ENCODE measurements around the gene ACER2.

The ACER2 gene

DNA sequence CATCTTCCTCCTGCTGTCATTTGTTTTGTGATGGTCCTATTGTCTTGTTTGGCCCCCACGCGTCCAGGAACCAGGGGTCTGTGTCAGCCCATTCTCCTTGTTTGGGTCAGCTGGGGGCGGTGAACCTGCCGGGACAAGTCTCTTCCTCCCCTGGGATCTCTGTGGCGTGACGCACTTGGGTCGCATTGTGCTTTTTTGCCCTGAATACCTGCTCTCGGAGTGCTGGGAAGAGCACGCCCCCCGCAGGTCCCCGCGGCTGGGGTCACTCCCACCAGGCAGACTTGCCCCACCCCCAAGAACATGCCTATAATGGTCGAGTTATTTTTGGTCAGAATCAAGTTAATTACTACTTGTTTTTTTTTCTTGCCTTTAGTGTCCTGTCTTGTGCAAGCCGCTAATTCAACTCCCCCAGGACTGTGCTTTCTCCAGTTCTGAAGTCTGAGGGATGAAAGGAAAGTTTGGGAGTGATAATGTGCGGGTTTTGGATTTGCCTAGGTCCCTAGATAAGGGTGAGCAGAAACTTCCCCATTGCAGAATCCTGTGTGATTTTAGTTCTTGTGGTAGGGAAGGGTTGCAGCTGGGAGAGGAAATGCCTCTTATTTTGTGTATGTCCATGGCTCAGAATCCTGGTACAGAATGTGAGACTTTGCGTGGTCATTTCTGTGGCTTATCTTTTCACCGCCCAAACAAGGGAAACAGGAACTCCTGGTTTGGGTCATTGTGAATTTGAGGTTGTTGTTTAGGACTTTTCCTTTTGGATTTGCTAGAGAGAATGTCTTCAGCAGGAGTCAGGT is 789 bp downstream of the ACER2 start:
- H3F3A ChIP-seq (ENCODE audit: control insufficient read depth, insufficient read depth): no peaks in the 10 kb centered on the region
- no peaks in the 10 kb centered on the region for H3K9me3 ChIP-seq (ENCODE audit: control insufficient read depth, insufficient read depth, low read length)
- no peak overlapping the region for H3K27ac ChIP-seq (ENCODE audit: low read depth, low read length)
- no peaks in the 10 kb centered on the region for H3K36me3 ChIP-seq (ENCODE audit: control insufficient read depth, low read length)
- TF ChIP-seq EZH2phosphoT487 (IDR thresholded peaks at IDR 0.05; ENCODE audit: borderline replicate concordance, low read length) (0 out of 2 replicates have a peak, but pooled peaks have one; percentile 49), CTCF (IDR thresholded peaks at IDR 0.05; ENCODE audit: low read depth, low read length, poor library complexity, severe bottlenecking) (no peak)
- H3K4me1 ChIP-seq (ENCODE audit: control insufficient read depth, low read length): peaks cover 13% of the 10 kb centered on the region
- H3K9me2 ChIP-seq (replicated peaks; ENCODE audit: control insufficient read depth, low read length): no peaks in the 10 kb centered on the region
- peak overlapping the region; percentile 87 for H3K4me3 ChIP-seq (ENCODE audit: low read length)
- H4K20me1 ChIP-seq (ENCODE audit: control insufficient read depth, insufficient read depth, low read depth, low read length): no peaks in the 10 kb centered on the region
- peaks cover 36% of the 10 kb centered on the region for H3K27me3 ChIP-seq (ENCODE audit: control insufficient read depth, low read length)
- H3K4me2 ChIP-seq (ENCODE audit: low read length): peak overlapping the region; percentile 100
- no peaks in the 10 kb centered on the region for H3K79me2 ChIP-seq (ENCODE audit: control insufficient read depth, low read length)

DNA sequence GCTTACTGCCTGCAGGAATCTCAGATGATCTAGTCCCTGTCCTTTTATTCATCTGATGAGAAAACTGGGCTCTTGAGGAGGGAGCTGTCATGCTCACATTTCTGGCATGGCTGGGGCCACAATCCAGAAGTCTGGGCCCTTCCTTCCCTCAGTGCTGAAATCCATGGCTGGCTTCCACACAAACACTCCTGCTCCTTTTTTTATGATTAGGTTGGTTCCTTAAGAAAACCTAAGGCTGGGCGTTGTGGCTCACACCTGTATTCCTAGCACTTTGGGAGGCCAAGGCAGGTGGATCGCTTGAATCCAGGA is 1.3 kb downstream of the ACER2 start:
- H3K9me3 ChIP-seq (ENCODE audit: control insufficient read depth, insufficient read depth, low read length): no peaks in the 10 kb centered on the region
- H3K79me2 ChIP-seq (ENCODE audit: control insufficient read depth, low read length): no peaks in the 10 kb centered on the region
- H3K9me2 ChIP-seq (replicated peaks; ENCODE audit: control insufficient read depth, low read length): no peaks in the 10 kb centered on the region
- H3K27me3 ChIP-seq (ENCODE audit: control insufficient read depth, low read length): peaks cover 36% of the 10 kb centered on the region
- H3K4me2 ChIP-seq (ENCODE audit: low read length): no peak overlapping the region
- no peaks in the 10 kb centered on the region for H3F3A ChIP-seq (ENCODE audit: control insufficient read depth, insufficient read depth)
- TF ChIP-seq EZH2phosphoT487 (IDR thresholded peaks at IDR 0.05; ENCODE audit: borderline replicate concordance, low read length) (no peak), CTCF (IDR thresholded peaks at IDR 0.05; ENCODE audit: low read depth, low read length, poor library complexity, severe bottlenecking) (no peak)
- no peaks in the 10 kb centered on the region for H4K20me1 ChIP-seq (ENCODE audit: control insufficient read depth, insufficient read depth, low read depth, low read length)
- H3K27ac ChIP-seq (ENCODE audit: low read depth, low read length): no peak overlapping the region
- H3K36me3 ChIP-seq (ENCODE audit: control insufficient read depth, low read length): no peaks in the 10 kb centered on the region
- peaks cover 13% of the 10 kb centered on the region for H3K4me1 ChIP-seq (ENCODE audit: control insufficient read depth, low read length)
- H3K4me3 ChIP-seq (ENCODE audit: low read length): no peak overlapping the region

GRCh38 chr9:19410594-19410993 is 1.8 kb downstream of the ACER2 start:
- no peaks in the 10 kb centered on the region for H3K9me3 ChIP-seq (ENCODE audit: control insufficient read depth, insufficient read depth, low read length)
- H3K36me3 ChIP-seq (ENCODE audit: control insufficient read depth, low read length): no peaks in the 10 kb centered on the region
- no peak overlapping the region for H3K27ac ChIP-seq (ENCODE audit: low read depth, low read length)
- peaks cover 13% of the 10 kb centered on the region for H3K4me1 ChIP-seq (ENCODE audit: control insufficient read depth, low read length)
- peaks cover 36% of the 10 kb centered on the region for H3K27me3 ChIP-seq (ENCODE audit: control insufficient read depth, low read length)
- H3K4me3 ChIP-seq (ENCODE audit: low read length): no peak overlapping the region
- no peak for TF ChIP-seq EZH2phosphoT487 (IDR thresholded peaks at IDR 0.05; ENCODE audit: borderline replicate concordance, low read length)
- no peak for TF ChIP-seq CTCF (IDR thresholded peaks at IDR 0.05; ENCODE audit: low read depth, low read length, poor library complexity, severe bottlenecking)
- H4K20me1 ChIP-seq (ENCODE audit: control insufficient read depth, insufficient read depth, low read depth, low read length): no peaks in the 10 kb centered on the region
- H3K79me2 ChIP-seq (ENCODE audit: control insufficient read depth, low read length): no peaks in the 10 kb centered on the region
- H3K9me2 ChIP-seq (replicated peaks; ENCODE audit: control insufficient read depth, low read length): no peaks in the 10 kb centered on the region
- H3K4me2 ChIP-seq (ENCODE audit: low read length): no peak overlapping the region
- no peaks in the 10 kb centered on the region for H3F3A ChIP-seq (ENCODE audit: control insufficient read depth, insufficient read depth)

Measured in DOHH2 (cell line).